Stomach smooth muscle (tissue), 2 donors: ENCODE data around the gene BORCS8.

Experiments
- H3K27ac ChIP-seq: one replicate; pipeline ENCODE4 v1.7.0; 2013; ENCODE audit warnings: mild to moderate bottlenecking, low read length, inconsistent platforms
- H3K27me3 ChIP-seq, 2 donors: one replicate each; pipeline ENCODE4 v1.7.0; 2013; ENCODE audit warnings: low read length in 2 of 2; ENCODE audit not compliant: insufficient read depth in 2 of 2, control insufficient read depth in 1 of 2
- H3K36me3 ChIP-seq, 2 donors: one replicate each; pipeline ENCODE4 v1.7.0; 2013; ENCODE audit warnings: low read length in 2 of 2; ENCODE audit not compliant: control insufficient read depth in 2 of 2, insufficient read depth in 2 of 2
- H3K4me1 ChIP-seq: one replicate; pipeline ENCODE4 v1.7.0; 2013; ENCODE audit warnings: low read length; ENCODE audit not compliant: control insufficient read depth, insufficient read depth
- H3K4me3 ChIP-seq, 2 donors: one replicate each; pipeline ENCODE4 v1.7.0; 2013; ENCODE audit warnings: low read length in 2 of 2
- H3K9ac ChIP-seq, 2 donors: one replicate each; pipeline ENCODE4 v1.7.0; 2013; ENCODE audit warnings: low read length in 2 of 2, mild to moderate bottlenecking in 1 of 2
- H3K9me3 ChIP-seq, 2 donors: one replicate each; pipeline ENCODE4 v1.7.0; 2013; ENCODE audit warnings: low read length in 2 of 2; ENCODE audit not compliant: control insufficient read depth in 2 of 2
- donor health status: healthy.
- donor health status: Pancreatic carcinoma.

The BORCS8 gene

DNA sequence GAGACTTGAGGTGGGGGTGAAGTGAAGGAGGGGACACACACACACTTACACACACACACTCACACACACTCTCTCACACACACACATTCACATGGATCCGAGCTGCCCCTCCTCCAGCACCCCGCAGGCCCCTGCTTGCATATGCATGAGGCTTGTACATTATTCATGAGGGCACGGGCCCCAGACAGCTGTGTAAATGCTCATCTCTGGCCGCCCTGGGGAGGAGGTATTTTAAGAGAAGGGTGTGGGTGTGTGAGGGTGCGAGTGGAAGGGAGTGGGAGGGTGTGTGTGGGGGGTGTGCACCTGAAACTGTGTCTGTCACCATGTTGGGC lies 22.2 kb upstream of the BORCS8 start:
- Histone ChIP-seq H3K36me3 (no peaks in the 10 kb centered on the region), H3K4me3 (no peak overlapping the region), H3K27me3 (peaks cover 33 to 42% of the 10 kb centered on the region in 2 donors), H3K4me1 (no peaks in the 10 kb centered on the region), H3K9me3 (no peaks in the 10 kb centered on the region), H3K9ac (no peak overlapping the region), H3K27ac (no peak overlapping the region)

DNA sequence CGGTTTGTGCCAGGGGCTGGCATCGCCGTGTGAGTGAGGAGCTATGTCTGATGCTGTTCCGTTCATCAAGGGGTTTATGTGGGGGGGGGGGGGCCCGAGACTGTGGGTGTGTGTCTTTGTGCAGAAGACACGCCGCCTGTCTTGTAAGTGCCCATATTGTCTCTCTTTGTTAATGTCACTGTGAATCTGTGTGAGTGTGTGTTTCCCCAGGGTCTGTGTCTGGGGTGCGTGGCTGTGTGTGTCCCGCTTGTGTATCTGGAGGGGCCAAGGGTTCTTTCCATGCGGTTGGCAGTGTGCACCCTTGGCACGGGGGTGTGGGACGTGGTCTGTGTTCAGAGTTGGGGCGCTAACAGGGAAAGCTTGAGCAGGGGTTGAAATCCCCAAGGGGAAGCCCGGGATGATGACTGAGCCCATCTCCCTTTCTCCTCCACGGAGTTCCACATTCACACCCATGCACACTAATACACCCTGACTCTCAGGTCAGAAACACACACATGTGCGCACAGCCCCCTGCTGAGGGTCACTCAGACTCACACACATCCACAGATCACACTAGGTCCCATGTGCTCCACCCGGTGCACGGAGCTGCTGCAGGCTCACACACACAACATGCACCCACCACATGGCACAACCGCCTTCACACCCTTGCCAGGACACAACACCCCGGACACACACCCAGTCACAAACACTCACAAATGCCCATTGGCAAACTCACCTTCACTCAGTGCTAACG lies 21.6 kb upstream of the BORCS8 start:
- H3K27ac ChIP-seq, result no peak overlapping the region
- H3K9ac ChIP-seq, result no peak overlapping the region
- H3K9me3 ChIP-seq, result no peaks in the 10 kb centered on the region
- no peak overlapping the region for H3K4me3 ChIP-seq
- H3K4me1 ChIP-seq, result no peaks in the 10 kb centered on the region
- H3K36me3 ChIP-seq, result no peaks in the 10 kb centered on the region
- peaks cover 33 to 42% of the 10 kb centered on the region in 2 donors for H3K27me3 ChIP-seq

DNA sequence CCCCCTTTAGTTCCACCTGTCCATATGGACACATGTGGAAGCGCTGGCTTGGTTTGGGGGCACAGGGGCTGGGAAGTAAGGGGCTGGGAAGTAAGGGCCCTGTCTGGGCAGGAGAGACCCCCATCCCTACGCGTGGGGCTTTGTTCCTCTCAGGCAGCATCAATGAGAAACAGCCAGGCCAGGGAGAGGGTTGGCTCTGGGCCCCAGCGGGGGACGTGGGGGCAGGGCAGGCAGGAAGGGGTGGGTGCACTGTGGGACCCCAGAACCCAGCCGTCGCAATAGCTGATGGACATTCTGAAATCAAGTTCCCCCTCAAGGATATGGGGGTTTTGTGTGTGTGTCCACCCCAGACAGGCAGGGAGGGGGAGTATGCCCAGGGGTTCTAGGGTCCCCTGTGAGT lies 21.0 kb upstream of the BORCS8 start:
- Histone ChIP-seq H3K4me1 (no peaks in the 10 kb centered on the region), H3K36me3 (no peaks in the 10 kb centered on the region), H3K9ac (no peak overlapping the region), H3K9me3 (no peaks in the 10 kb centered on the region), H3K4me3 (no peak overlapping the region), H3K27ac (no peak overlapping the region), H3K27me3 (peaks cover 36 to 43% of the 10 kb centered on the region in 2 donors)

DNA sequence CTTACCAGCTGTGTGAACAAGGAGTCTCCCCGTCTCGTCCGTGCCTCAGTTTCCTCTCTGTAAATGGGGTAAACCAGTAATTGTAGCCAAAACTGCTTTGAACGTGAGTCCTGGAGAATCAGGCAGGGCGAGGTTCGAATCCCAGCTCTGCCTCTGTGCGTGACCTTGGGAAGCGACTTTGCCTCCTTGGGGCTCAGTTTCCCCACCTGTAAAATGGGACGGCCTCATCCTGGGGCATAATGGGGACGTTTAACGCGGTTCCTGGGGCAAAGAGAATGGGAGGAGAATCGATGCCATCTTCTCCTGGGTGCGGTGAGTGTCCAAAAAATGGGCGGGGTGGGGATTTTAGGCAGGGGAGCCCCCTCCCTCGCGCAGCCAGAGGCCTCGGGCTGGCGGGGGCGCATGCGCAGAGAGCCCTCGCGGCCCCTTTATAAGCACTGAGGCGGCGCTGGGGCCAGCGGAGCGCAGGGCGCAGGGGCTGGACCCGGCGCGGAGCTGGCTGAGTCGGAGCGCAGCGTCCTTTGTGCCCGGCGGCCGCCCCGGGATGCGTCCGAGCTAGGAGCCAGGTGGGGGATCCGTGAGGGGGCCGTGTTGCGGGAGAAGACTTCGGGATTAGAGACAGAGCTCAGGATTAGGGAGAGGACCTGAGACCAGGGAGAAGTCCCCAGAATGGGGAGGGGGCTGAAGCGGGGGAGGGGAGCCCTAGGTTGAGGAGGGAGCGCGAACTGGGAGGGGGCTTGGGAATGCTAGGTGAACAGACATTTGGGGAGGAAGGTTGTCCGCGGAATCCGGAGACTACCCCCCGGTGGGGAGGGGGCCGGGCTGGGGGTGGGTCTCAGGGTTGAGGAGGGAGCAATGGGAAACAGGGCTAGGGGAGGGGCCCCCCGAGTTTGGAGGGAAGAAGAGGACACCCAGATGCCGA lies 19.8 kb upstream of the BORCS8 start, which contains the start of gene NCAN:
Gene NCAN, plus strand, starts transcription at position 460 of the 922 bp plus-strand sequence. CDS start 4,996 bp downstream, outside the sequence.
- Histone ChIP-seq H3K9me3 (no peaks in the 10 kb centered on the region), H3K4me3 (no peak within 1 kb of the TSS), H3K4me1 (no peaks in the 10 kb centered on the region), H3K27me3 (peaks cover 43 to 53% of the 10 kb centered on the region in 2 donors), H3K27ac (no peak within 1 kb of the TSS), H3K9ac (no peak within 1 kb of the TSS), H3K36me3 (no peaks in the 10 kb centered on the region)

DNA sequence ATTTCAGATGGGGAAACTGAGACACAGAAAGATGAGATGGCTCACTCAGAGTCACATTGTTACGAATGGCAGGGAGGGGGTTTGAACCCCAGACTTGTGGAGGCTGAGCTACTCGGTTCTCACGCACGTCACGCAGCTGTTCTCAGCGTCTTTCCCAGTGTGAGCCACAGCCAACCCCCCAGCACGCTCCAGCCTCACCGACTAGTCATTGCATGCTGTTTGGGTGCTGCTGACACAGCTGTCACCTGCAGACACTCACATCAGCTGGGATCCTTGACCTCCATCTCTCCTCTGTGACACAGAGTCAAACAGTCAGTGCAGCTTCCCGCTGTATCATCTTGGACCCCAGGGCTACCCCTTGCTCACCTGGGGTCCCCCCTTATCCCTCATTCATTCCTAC lies 17.4 kb upstream of the BORCS8 start:
- Histone ChIP-seq H3K9me3 (no peaks in the 10 kb centered on the region), H3K4me1 (no peaks in the 10 kb centered on the region), H3K27ac (no peak overlapping the region), H3K9ac (no peak overlapping the region), H3K27me3 (peaks cover 43 to 49% of the 10 kb centered on the region in 2 donors), H3K36me3 (no peaks in the 10 kb centered on the region), H3K4me3 (no peak overlapping the region)

DNA sequence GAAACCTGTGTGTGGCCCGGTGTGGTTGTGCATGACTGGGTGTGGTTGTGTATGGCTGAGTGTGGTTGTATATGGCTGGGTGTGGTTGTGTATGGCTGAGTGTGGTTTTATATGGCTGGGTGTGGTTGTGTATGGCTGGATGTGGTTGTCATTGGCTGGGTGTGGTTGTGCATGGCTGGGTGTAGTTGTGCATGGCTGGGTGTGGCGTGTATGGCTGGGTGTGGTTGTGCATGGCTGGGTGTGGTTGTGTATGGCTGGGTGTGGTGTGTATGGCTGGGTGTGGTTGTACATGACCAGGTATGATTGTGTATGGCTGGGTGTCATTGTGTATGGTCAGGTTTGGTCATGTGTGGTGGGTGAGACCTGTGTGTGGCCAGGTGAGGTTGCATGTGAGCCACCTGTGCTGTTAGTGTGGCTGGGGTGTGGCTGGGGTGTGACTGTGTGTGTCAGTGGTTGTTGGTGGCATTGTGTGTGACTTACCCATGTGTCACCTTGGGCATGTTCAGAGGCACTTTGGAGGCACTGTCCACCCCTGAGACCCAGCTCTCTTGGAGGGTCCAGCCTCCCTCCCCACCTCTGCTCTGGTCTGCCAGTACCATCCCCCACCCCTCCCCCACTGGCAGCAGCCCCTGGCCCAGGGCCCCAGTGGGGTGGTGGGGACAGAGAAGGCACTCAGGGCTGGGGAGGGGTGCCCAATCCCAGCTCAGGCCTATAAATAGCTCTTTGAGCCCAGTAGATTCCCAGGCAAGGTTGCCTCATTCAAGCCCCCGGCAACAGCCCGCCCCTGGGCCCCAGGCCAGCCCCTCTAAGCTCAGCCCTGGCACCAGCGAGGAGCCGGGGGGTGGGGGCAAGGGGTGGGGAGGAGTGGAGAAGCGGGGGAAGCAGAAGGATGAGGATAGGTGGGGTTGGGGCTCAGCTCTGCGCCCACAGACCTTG lies 16.0 kb upstream of the BORCS8 start:
- Histone ChIP-seq H3K4me3 (no peak overlapping the region), H3K27me3 (peaks cover 31 to 37% of the 10 kb centered on the region in 2 donors), H3K4me1 (peaks cover 3% of the 10 kb centered on the region), H3K9ac (no peak overlapping the region), H3K9me3 (no peaks in the 10 kb centered on the region), H3K27ac (no peak overlapping the region), H3K36me3 (no peaks in the 10 kb centered on the region)

DNA sequence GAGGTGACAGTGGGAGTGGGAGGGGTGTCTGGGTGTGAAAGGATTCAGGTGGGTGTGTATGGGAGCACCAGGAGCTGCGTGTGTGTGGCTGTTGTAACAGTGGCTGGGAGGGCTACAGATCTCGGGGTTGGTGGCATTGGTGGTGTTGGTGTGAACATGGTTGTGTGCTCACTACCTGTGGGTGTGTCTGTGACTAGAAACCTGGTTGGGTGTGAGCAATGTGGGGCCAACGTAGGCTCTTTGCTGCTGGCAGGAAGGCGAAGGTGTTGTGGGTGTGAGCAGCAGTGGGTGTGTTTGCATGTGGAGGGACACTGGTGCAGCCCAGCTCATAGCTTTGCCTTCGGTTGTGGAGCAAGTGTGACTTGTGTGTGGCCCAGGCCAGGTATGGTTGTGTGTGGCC lies 15.0 kb upstream of the BORCS8 start:
- no peaks in the 10 kb centered on the region for H3K36me3 ChIP-seq
- H3K9me3 ChIP-seq, result no peaks in the 10 kb centered on the region
- H3K27me3 ChIP-seq, result peaks cover 21 to 30% of the 10 kb centered on the region in 2 donors
- H3K4me1 ChIP-seq, result peaks cover 10% of the 10 kb centered on the region
- H3K27ac ChIP-seq, result no peak overlapping the region
- H3K9ac ChIP-seq, result no peak overlapping the region
- H3K4me3 ChIP-seq, result no peak overlapping the region

DNA sequence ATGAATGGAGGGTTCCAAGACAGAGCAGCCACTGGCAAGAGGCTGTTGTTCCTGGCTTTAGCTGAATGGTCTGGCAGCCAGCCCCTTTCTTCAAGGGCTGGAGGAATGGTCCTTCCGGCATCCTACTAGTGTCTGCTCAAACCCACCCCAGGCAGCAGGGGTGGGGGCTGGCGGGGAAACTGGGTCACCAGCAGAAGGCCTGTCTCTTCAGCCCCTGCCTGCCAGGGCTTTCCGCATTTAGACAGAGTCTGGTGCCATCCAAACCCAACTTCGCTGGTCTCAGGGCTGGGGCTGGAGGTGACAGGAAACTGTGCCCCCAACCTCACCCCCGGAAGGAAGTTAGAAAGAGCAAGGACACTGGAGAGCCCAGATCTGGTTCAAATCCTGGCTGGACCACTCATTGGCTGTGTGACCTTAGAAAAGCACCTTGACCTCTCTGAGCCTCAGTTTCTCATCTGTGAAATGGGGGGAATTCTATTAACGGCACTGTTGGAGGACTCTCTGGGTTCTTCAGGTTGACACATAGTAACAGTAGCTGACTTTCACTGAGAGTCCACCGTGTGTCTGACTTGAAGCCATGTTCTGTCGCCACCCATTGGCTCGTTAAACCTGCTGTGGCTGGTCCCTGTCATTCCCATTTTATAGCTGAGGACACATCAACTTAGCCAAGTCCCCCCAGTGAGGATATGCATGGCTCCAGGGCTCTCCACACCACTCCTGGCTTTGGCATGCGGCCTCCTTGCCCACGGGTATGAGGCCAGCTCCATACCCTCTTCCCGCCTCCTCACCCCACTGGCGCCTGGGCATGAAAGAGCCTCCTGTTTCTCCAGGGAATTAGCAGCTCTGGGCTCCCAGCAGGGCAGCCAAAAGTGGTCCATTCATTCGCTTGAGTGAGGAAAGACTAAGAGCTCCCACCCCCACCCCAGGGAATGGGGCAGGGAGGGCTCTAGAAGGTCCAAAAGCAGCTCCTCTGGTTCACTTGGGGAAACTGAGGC lies 13.8 kb upstream of the BORCS8 start:
- Histone ChIP-seq H3K27ac (no peak overlapping the region), H3K9me3 (no peaks in the 10 kb centered on the region), H3K9ac (no peak overlapping the region), H3K36me3 (no peaks in the 10 kb centered on the region), H3K27me3 (peaks cover 12 to 22% of the 10 kb centered on the region in 2 donors), H3K4me3 (no peak overlapping the region), H3K4me1 (peaks cover 10% of the 10 kb centered on the region)

DNA sequence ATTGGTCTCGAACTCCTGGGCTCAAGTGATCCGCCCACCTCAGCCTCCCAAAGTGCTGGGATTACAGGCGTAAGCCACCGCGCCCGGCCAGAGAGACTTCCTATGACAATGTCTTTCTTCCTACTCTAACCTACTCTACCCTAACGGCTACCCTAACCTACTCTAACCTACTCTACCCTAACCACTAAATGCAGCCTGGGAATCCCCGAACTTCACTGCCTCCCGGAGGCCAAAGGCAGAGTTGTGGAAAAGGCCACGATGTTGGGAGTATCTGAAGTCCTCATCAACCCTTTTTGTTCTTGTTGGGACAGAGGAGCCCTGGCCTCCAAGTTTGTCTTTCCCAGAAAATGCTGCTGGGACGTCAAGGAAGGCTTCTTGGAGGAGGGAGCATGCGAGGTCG lies 12.2 kb upstream of the BORCS8 start:
- Histone ChIP-seq H3K4me3 (no peak overlapping the region), H3K27ac (no peak overlapping the region), H3K9ac (no peak overlapping the region), H3K4me1 (peaks cover 10% of the 10 kb centered on the region), H3K27me3 (peaks cover 12 to 19% of the 10 kb centered on the region in 2 donors), H3K9me3 (no peaks in the 10 kb centered on the region), H3K36me3 (peaks cover 0 to 3% of the 10 kb centered on the region in 2 donors)
